NCI-H526 (cell line): ENCODE data around the gene CLMN.
"Not testable (repeated sequence)": the region's sequence is repeated elsewhere in the genome, so short reads cannot be mapped to it uniquely, and the experiment has no call there.

Source experiments
- DNase-seq, 2 experiments: peaks; one replicate each; lab custom pipeline; 2025; lab: John Stamatoyannopoulos, UW

CLMN gene

DNA sequence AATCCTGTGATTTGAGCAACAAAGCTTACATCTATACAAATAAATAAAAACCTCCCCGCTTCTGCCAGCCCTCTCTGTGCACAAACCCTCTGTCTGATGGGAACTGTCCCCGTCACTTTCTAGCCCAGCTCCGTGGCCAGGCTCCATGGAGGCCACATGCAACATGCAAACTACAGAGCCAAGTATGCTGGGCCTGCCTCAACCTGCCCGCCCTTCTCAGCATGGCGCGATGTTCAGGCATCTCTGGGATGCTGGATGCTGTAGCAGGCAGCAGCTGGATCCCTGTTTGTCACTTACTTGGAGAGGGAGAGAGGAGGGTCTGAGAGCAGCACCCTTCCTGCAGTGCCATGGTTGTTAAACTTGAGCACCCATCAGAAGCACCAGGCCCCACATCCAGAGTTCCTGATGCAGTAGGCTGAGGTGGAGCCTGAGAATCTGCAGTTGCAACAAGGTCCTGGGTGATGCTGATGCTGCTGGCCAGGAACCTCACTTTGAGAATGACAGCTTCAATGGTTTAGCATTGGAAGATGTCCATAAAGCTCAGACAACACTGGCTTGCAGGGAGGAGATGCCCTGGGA is 32.4 kb downstream of the CLMN start:
- peak; percentile 77 to 88 for DNase-seq

DNA sequence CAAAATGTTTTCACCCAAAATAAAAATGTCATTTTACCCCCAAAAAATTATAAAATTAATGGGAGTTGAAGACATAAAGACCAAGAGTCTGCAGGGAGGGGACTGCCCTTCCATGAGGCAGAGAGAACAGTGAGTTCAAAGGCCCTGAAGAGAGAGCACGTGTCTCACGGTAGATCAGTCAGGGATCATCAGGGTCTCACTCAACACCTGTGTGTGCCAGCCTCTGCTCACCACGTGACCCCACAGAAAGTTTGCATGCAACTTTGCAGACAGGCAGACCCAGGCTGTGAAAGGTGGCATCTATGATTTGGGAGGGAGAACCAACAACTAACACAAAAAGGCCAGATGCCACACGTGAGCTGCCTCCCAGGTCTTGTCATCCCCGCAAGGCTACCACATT is 33.1 kb downstream of the CLMN start:
- peak; percentile 72 to 78 for DNase-seq

DNA sequence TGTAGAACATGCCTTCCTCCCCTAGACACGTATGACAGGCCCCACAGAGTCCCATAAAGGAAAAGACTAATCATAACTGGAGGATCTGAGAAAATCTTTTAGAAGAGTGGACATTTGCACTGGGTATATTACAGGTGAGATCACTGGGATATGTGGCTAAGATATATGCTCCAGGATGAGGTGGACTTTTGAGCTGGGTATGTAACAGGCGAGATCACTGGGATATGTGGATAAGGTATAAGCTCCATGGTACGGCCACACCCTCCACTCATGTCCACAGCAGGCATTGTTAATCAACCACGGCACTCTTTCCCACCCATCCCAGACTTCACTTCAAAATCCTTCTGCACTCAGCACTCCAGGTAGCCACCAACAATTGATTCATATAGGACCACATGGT is 34.1 kb downstream of the CLMN start:
- DNase-seq: no peak

DNA sequence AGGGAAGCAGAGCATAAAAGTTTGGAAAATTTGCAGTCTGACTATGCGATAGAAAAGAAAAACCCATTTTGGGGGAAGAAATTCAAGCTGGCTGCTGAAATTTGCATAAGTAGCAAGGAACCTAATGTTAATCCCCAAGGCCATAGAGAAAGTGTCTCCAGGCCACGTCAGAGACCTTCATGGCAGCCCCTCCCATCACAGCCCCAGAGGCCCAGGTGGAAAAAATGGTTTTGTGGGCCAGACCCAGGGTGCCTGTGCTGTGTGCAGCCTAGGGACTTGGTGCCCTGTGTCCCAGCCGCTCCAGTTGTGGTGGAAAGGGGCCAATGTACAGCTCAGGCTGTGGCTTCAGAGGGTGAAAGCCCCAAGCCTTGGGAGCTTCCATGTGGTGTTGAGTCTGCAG is 35.9 kb downstream of the CLMN start:
- DNase-seq: not testable (repeated sequence)

DNA sequence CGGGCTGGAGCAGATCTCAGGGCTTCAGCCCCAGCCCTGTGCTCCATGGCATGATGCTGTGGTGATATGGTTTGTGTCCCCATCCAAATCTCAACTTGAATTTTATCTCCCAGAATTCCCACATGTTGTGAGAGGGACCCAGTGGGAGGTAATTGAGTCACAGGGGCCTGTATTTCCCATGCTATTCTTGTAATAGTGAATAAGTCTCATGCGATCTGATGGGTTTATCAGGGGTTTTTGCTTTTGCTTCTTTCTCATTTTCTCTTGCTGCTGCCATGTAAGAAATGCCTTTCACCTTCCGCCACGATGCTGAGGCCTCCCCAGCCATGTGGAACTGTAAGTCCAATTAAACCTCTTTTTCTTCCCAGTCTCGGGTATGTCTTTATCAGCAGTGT is 36.7 kb downstream of the CLMN start:
- not testable (repeated sequence) for DNase-seq

DNA sequence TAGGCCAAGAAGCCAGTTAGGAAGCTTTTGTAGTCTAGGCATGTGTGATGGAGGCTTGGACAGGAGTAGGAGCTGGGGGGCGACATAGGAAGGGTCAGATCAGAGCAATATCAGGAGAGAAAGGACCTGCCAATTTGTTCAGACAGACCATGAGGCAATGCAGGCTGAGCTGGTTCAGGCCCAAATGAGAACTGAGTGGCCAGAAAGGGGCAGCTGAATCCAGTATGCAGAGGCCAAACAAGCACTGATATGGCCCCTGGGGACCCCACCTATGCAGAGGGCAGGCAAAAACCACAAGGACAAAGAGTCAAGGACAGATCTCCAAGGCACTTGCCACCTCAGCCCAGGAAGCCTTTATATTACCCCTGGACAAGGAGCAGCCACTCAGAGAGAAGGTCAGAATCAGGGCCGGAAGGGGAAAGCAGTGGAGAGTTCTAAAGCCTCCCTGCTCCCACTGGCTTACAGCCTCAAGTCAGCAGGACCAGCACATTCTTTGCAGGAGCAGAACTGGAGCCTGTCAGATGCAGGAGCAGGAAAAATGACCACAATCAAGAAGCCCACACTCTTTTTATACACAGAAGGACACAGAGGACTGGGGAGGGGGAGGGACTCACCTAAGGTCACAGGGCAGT is 37.2 kb downstream of the CLMN start:
- no peak for DNase-seq

DNA sequence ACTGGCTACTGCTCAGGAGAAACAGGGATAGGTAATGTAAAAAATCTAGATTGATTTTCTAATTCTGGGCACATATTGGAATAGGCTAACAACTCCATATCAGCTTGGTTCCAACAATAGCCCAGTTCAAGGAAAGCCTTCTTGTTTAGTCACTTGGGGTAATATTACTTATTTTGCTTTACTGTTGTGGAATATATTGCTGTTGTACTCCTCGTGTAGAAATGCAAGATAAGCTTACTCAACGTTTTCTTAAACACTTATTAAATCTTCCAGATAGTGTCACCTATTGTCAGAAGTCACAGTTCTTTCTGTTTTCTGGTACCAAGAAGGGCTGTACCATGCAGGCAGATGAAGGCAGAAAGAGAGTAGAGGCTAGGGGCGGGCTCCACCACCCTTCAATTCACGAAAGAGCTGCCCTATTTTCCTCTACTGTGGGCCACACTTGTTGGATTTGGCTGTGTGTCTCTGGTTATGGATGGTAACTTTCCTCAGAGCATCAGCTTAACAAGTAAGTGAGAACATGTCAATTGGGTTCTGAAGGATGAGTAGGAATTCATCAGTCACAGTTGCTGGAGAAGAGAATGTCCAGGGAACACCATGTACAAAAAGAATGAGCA is 38.0 kb downstream of the CLMN start:
- DNase-seq: no peak

DNA sequence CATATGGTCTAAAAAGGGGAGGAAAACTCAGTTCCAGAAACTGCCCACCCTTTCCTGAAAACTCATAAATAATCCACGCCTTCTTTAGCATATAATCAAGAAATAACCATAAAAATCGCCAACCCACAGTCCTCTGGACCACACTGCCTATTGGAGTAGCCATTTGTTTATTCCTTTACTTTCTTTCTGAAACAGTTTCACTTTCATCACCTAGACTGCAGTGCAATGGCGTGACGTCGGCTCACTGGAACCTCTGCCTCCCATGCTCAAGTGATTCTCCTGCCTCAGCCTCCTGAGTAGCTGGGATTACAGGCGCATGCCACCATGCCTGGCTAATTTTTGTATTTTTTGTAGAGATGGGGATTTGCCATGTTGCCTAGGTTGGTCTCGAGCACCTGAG is 44.2 kb downstream of the CLMN start:
- no peak for DNase-seq

DNA sequence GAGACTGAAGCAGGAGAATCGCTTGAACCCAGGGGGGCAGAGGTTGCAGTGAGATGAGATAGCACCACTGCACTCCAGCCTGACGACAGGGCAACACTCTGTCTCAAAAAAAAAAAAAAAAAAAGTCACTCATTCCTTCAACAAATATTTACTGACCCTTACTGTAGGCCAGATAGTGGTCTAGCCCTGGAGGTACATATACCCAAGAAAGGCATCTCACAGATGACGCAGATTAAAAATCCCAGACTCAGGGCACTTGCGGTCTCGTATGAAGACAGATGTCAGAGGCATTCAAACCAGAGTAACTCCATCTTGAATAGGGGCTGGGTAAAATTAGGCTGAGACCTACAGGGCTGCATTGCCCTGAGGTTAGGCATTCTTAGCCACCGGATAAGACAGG is 44.8 kb downstream of the CLMN start:
- no peak for DNase-seq

DNA sequence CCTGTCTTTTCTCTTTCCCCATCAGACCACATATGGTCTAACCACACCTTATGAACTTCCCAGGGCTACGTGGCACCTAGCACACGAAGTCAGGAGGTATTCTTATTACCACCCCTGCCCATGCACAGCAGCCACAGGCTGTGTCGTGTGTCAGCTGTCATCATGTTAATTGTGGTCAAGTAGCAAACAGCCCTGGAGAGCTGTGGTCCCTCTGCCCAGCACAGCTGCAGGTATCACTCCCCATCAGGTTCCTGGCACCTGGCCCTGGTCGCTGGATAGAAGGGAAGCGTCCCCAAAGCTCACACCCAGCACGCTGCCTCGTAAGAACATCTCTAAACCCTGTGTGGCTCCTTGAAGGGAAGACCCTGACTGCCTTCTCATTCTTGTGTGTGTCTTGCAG is 45.4 kb downstream of the CLMN start:
- no peak for DNase-seq

DNA sequence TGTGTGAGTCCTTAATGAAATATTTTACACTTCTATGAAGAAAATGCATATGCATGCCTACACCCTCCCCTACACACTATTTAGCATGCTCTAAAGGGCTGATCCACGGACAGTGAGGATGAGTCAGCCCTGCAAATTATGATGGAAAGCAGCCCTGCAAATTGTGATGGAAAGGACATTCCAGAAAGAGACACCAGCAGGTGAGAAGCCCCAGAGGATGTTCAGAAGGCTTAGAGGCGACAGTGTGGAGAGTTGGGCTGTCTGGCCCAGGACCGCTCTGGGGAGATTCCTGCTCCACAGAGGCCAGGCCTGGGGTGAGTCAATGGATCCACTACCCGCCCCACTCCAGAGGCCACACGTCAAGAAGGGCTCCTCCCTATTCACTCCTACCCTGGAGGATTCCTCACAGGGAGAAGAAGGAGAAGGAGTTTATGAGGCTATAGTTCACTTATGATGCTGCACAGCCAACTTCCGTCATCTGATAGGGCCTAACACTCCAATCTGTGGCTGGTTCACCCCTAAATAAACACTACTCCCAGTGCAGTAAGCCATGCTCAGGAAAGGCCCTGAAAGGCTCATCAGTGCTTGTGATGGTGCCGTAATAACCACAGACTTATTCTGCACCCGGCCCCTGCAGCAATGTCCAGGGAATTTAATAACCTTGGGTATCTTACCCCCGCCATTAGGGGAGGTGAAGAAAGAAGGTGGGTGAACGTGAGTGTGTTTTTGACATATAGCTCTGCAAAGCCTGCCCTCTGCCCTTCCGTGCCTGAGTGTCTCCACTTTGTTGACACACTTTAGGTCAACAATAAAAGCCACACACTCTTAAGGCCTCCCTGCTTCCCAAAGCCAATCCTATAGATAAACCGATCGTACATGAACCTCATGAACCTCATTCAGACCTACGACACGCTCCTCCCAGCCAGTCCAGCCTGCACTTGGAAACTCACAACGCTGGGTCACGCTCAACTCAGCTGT is 46.4 kb downstream of the CLMN start:
- no peak for DNase-seq

DNA sequence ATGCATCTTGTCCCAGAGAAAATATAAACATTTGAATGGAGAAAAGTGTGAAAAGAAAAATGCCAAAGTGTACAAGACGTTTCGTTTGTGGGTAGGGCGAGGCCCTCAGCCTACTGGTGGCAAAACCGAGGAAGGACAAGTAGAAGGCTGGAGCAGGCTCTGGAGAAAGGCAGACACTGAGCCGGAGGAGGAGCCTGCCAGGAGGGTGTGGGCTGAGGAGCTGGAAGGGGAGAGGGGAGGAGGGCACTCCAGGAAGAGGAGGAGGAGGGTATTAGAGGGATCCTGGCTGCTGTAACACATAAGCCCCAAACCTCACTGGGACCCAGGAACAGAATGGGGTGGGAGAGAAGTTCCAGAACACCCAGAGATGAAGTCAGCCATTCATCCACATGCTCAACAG is 47.7 kb downstream of the CLMN start:
- no peak for DNase-seq

DNA sequence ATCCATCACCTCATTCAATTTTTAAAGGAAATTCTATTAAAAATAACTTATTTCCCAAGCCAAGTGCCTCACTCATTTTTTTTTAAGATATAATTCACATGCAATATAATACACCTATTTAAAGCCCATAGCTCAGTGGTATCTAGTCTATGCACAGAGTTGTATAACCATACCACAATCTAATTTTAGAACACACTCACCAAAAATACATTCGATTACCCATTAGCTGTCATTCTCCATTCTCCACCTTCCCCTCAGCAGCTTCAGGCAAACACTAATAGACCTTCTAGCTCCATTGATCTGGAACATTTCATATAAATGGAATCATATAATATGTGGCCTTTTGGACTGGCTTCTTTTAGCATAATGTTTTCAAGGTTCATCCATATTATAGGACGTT is 49.5 kb downstream of the CLMN start:
- DNase-seq: no peak

DNA sequence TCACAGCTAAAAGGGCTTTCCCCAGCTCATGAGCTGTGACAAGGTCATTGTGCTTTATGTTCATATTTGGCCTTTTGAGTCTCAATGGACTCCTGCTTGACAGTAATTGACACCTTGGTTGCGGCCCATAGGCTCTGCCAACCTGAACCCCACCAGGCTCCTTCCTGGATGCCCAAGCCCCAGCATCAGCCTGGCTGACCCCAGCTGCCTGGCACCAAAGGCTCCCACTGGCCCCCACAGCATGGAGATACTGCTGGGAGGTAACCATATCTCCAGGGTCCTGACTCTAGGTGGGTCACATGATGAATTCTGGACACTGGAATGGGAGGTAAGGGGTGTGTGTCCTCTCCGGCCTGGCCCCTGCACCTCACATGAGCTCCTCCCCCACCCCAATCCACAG is 50.2 kb downstream of the CLMN start:
- DNase-seq: no peak

DNA sequence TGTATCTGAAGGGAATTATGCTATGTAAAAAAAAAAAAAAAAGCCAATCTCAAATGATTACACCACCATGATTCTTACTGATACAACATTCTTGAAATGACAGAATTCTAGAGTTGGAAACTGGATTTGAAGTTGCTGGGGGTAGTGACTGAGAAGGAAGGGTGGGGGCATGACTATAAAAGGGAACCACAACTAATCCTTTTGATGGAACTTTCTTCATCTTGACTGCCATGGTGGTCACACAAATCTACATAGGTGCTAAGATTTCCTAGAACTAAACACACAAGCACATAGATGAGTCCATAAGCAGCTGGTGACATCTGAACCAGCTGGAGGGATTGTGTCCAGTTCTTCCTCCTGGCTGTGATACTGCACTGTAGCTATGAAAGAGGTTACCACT is 51.4 kb downstream of the CLMN start:
- no peak for DNase-seq

DNA sequence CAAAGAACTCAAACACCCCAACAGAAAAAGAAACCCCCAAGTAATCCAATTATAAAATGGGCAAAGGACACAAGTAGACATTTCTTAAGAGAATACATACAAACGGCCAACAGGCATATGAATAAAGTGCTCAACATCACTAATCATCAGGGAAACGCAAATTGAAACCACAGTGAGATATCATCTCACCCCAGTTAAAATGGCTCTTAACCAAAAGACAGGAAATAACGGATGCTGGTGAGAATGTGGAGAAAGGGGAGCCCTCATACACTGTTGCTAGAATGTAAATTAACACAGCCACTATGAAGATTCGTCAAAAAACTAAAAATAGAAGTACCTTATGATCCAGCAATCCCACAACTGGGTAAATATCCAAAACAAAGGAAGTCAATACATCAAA is 52.4 kb downstream of the CLMN start:
- no peak for DNase-seq

DNA sequence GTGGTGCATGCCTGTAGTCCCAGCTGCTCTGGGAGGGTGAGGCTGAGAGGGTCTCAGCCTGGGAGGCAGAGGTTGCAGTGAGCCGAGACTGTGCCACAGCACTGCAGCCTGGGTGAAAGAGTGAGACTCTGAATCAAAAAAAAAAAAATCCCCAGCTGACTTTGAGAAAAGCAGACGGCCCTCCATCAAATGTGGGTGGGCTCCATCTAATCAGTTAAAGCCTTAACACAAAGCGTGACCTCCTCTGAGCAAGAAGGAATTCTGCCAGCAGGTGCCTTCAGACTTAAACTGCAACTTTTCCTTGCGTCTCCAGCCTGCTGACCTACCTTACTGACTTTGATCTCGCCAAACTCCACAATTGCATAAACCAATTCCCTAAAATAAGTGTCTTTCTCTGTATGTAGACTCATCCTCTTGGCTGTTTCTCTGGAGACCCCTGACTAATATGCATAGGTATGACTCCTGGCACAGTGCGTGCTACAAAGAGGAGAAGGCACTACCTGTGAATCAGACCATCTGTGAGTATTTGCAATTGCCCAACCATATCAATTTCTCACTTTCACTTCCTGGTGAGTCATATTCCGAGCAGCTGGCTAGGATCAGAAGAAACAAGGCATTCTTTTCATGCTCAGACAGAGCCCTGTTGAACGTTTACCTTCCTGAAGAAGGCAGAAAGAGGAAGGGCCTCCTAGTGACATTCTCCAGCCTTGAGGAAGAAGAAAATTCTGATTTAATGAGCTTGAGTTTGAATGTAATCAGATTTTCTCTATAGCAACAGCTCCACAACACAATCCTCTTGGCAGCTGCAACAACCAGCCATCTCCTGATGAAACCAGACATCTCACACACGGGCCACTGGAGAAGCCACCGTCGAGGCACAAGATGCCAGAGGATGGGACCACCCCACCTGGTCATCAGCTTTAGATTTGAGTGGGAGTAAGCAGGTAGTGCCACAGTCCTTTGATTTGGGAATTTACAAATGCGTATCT is 54.3 kb downstream of the CLMN start:
- DNase-seq: peak; percentile 85 to 94

DNA sequence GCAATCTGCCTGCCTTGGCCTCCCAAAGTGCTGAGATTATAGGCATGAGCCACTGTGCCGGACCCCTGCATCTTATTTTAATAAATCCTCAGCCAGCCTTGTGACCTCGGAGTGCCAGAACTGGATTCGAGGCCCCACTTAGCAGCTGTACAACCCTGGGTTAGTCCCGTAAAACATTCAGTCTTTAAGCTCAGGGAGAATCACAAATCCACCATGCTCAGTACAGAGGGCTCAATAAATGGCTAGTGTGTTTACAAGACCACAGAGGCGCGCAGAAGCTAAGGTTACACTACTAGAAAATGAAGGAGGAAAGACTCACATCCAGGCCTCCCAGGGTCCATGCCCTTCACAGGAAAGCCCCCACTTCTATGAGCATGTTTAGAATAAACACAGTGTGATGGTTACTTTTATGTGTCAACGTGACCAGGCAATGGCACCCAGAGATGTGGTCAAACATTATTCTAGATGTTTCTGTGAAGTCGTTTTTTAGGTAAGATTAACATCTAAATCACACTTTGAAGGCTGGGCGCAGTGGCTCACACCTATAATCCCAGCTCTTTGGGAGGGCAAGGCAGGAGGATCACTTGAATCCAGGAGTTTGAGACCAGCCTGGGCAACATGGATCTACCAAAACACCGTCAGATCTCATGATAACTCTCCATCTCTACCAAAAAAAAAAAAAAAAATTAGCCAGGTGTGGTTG is 55.3 kb downstream of the CLMN start:
- DNase-seq: no peak

DNA sequence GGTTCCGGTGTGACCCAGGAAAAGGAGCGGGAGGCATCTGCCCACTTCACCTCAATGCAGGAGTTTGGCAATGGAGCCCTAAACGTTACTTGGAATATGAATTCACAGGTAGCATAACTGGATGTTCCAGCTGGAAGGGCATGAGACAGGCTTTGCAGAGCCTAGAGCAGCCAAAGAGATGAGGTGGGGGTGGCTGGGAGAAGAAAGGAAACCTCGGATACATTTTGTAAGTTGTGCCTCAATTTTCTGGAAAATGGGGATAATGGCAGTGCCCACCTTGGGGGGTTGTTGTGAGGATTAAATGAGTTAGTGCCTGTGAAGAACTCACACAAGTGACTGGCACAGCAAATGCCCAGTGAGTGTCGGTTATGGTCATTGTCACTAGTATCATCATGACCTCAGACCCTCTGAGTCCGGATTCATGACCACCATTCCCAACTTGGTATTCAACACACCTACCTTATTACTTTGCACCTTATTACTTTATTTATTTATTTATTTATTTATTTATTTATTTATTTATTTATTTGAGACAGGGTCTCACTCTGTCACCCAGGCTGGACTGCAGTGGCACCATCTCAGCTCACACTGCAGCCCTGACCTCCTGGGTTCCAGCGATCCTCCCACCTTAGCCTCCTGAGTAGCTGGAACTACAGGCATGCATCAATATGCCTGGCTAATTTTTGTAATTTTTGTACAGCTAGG is 56.0 kb downstream of the CLMN start:
- no peak for DNase-seq

DNA sequence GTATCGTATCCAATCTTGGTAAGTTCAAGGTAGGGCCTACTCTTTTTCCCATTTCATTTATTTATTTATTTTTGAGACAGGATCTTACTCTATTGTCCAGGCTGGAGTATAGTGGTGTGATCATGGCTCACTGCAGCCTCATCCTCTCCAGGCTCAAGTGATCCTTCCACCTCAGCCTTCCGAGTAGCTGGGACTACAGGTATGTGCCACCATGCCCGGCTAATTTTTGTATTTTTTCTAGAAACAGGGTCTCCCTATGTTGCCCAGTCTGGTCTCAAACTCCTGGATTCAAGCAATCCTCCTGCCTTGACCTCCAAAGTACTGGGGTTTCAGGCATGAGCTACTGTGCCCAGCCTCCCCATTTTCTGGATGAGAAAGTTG is 57.2 kb downstream of the CLMN start:
- DNase-seq: no peak
